Fibroblast of skin of abdomen (primary cell): ENCODE results near the gene RGS1.

Experiments
- DNase-seq: peaks from one replicate; pipeline ENCODE4 v3.0.0-alpha.2; 2013

Gene RGS1

DNA sequence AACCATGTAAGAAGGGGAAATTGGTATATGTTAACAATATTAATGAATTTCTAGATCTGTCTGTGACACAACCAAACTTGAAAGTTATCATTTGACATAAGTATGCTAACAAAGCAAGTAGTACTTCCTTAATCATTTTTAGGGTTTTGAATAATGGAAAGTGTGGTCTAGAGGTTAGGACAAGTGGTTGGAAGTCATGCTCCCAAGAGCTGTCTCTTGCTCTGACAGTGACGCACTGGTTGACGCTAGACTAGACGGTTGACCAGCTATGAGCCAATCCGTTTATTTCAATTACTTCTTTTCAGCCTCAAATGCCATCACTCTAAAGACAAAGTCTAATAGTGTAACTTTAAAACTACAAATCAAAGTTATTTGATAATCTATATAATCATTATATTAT lies 20.7 kb upstream of the RGS1 start:
- no peak for DNase-seq

DNA sequence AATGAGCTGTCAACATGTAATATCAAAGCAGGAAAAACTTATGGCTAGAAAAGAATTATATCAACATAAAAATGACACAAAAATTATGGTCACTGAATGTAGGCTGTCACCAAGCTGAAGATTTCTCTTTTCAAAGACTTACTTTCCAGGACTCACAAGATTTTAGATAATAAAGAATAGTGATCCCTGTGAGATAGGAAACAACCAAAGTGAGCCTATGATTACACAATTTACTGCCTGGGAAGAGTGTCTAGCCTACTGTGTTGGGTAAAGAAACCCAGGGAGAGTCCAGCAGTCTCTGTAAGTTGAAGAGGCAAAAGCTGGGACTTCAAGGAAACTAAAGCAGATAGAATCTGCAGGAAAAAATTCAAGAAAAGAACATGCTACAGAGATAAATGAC lies 20.2 kb upstream of the RGS1 start:
- DNase-seq, result no peak

DNA sequence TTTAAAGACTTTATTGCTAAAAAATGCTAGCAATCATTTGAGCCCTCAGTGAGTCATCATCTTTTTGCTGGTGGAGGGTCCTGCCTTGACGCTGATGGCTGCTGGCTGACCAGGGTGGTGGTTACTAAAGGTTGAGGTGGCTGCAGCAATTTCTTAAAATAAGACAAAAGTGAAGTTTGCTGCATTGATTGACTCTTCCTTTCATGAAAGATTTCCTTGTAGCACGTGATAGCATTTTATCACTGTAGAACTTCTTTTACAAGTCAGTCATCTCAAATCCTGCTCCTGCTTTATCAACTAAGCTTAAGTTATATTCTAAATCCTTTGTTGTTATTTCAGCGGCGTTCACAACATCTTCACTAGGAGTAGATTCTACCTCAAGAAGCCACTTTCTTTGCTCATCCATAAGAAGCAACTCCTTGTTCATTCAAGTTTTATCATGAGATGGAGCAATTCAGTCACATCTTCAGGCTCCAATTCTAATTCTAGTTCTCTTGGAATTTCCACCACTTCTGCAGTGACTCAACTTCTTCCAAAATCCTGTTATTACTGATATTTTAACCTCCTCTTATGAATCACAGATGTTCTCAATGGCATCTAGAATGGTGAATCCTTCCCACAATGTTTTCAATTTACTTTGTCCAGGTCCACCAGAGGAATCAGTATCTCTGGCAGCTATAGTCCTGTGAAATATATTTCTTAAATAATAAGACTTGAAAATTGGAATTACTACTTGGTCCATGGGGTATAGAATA lies 17.6 kb upstream of the RGS1 start:
- DNase-seq, result peak; percentile 65

DNA sequence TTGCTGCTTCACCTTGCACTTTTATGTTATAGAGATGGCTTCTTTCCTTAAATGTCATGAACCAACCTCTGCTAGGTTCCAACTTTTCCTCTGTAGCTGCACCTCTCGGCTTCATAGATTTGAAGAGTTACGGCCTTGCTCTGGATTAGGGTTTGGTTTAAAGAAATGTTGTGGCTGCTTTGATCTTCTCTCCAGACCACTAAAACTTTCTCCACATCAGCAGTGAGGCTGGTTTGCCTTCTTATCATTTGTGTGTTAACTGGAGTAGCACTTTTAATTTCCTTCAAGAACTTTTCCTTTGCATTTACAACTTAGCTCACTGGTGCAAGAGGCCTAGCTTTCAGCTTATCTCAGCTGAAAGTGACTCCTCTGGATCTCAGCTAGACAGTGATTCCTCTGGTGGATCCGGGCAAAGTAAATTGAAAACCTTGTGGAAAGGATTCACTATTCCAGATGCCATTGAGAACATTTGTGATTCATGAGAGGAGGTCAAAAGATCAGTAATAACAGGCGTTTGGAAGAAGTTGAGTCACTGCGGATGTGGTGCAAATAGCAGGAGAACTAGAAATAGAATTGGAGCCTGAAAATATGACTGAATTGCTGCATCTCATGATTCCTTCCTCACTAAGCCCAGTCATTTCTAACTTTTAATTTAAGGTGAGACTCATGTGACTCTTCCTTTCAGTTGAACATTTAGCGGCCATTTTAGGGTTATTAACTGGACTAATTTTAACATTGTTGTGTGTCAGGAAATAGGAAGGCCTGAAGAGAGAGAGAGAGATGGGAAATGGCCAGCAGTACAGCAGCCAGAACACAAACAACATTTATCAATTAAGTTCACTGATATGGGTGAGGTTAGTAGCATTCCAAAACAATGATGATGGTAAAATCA lies 16.2 kb upstream of the RGS1 start:
- peak; percentile 96 for DNase-seq

DNA sequence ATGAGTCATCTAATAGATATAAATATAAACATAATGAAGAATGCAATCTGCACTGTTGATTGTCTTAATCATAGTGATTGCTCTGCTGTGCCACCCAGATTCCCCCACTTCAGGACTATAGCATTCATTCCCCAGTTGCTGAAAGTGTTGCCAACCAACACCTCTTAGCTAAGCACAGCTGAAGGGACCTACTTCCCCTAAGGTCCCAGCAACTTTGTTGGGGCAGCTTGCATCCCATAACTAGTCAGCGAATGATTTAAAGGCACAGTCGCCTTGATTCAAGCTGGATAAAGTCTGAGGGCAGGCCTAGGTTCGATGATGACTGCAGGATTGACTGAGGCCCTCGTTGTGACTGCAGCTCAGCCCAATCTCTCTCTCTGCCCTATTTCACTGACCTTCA lies 14.3 kb upstream of the RGS1 start:
- DNase-seq, result no peak

DNA sequence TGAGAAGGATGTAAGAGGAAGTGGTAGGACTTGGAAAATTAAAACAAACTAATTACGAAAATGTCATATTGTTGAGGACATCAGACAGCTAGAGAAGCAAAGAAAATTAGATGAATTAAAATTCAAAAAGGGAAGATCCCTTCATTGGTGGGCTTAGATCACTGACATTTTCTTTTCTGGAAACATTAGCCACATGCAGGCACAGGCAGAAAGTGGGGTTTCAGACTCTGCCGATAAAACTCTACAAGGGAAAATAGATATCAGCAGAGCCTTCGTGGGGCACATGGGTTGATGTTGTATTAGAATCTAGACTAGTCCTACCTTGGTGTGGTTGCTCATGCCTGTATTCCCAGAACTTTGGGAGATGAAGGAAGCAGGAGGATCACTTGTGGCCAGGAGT lies 12.4 kb upstream of the RGS1 start:
- DNase-seq, result no peak

DNA sequence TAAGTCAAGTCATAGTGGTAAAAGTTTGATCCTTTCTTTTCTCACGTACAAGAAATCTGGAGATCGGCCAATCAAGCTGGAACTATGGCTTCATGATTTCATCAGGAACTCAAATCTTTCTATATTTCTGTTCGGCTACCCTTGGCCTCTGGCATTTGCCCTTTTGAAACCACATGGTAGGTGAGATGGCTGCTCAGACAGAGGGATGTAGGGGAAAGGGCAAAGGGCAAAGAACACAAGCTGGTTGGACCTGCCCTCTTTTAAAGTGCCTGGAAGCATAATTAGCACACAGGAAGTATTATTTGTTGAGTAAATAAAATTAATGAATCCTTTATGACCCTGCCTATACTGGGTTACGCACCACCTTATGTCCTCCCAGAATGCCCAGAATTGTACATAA lies 11.5 kb upstream of the RGS1 start:
- no peak for DNase-seq

DNA sequence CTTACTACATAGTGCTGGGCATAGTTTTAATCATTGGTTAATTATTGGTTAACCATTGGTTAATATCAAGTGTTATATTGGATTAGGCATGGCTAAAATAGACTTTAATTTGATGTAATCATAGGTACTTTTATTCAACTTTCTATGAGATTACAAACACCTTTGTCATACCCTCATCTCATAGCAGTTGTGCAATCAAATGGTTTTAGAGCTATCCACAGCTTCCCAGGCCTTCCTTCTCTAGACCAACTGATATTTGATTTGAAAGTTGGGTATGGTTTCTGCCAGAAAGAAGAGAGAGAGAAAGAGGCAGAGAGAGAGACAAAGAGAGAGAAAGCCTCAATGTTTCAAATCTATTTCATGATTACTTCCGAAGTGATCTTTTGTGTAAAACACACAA lies 9.6 kb upstream of the RGS1 start:
- DNase-seq, result no peak

DNA sequence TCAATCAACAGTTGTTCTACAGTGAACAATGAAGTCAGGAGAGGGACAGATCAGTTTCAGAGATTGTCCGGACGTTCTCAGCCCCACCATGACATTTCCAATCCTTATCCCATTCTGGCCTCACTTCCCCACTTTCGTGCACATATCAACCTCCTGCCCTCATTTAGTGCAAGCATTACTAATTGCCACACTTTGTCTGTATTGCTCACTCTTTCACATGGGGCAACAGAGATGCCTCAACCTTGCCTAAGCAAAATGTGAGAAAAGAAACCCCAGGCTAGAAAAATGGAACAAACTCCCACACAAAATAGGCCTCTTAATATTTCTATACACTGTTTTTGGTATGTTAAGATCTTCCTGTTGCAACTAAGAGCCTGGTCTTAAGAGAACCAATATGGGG lies 8.9 kb upstream of the RGS1 start:
- DNase-seq, result no peak

DNA sequence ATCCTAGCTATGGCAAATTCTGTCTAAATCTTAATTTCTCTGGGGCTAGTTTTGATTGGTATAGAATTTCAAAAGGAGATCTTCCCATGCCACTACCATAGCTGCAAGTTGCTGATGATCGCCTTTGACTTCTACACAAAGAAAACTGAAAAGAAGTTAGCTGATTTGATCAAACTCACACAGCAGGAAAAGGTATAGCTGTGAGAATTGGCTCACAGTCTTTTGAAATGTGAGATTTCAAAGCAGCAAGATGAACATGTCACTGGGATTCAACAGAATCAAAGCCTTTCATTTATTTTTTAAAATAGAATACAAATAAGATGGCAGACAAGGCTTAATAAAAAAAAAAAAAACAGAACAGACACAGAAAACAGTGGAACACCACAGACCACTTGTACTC lies 7.5 kb upstream of the RGS1 start:
- DNase-seq, result no peak

DNA sequence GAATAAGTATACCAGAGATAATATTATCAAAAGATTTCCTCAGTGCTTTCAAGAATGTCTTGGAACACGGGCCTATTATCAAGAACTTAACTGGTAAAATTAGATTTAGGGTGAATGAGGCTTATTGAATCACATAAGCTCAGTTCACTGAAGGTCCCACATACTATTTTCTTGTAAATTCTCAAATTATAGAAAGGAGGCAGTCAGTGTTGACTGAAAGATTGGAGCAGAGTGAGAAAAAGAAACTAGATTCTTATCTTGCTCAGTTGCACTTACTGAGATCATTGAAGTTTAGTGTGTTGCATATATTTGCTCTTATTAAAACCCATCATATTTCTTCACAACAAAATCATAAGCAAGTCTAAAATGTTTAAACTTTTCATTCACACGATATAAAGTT lies 3.9 kb upstream of the RGS1 start:
- no peak for DNase-seq

DNA sequence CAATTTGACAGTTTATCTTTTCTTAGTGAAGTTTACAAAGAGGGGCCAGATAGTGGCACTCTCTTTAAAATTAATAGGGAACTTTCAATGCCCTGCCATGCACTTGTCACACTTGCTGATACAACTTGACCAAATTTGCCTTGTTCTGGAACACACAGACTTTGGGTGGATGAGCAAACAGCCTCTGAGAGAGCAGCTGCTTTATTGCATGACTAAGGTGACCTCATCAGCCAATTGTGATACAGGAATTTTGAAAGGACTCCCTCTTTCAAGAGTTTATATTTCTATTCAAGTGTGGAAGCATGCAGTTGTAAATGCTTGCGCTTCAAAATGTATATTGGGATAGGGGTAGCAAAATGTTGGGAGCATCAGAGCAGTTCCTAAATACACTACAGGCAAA lies 2.1 kb upstream of the RGS1 start:
- peak; percentile 40 for DNase-seq

DNA sequence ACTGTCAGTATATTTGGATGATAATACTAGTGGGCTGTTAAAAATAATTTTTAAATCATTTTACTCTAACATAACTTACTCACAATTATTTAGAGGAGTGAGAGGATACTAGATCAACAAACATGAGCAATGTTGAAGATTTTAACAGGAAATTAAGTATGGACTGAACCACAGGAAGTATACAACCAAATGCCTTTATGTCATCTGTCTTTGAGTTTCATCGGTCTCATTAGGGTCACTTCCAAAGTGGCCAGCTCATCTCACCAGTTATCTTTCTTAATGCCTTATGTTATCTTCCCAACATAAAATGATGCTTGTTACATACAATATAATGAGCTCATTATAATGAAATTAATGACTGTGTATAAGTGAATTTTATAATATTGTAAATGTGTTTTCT lies 1.5 kb upstream of the RGS1 start:
- DNase-seq, result no peak

DNA sequence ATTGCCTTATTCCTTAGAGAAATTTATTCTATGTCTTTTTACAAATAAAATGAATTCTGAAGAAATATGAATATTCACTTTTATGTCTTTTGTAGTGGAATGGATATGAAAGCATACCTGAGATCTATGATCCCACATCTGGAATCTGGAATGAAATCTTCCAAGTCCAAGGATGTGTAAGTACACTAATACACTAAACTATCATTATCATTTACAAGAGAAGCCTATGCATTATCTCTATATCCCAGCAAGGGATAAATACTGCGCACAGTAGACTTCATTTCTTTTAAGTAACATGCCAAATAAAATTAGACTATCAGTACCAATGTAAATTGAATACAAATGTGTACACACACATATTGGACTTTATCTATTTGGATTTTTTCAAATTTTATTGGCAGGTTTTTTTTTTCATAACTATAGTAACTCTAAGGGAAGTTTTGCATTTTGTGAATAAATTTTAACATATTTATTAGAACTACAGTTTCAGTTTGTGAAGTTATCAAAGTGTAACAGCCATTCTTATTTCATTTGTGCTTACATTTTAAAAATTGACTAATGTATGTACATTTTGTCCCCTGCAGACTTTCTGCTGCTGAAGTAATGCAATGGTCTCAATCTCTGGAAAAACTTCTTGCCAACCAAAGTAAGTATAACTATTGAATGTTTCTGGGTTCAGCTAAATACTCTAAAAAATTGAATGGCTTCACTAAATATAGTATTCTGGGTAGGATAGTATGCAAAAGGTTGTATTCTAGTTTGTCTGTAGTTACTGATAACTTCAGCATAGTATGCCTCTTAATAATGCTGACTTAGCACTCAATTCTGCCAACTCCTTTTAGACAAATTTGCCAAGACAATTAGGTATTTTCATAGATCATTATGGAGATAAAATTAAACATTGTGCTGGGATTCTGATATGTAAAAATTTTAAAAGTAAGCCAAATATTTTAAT lies 894 bp downstream of the RGS1 start:
- no peak for DNase-seq

DNA sequence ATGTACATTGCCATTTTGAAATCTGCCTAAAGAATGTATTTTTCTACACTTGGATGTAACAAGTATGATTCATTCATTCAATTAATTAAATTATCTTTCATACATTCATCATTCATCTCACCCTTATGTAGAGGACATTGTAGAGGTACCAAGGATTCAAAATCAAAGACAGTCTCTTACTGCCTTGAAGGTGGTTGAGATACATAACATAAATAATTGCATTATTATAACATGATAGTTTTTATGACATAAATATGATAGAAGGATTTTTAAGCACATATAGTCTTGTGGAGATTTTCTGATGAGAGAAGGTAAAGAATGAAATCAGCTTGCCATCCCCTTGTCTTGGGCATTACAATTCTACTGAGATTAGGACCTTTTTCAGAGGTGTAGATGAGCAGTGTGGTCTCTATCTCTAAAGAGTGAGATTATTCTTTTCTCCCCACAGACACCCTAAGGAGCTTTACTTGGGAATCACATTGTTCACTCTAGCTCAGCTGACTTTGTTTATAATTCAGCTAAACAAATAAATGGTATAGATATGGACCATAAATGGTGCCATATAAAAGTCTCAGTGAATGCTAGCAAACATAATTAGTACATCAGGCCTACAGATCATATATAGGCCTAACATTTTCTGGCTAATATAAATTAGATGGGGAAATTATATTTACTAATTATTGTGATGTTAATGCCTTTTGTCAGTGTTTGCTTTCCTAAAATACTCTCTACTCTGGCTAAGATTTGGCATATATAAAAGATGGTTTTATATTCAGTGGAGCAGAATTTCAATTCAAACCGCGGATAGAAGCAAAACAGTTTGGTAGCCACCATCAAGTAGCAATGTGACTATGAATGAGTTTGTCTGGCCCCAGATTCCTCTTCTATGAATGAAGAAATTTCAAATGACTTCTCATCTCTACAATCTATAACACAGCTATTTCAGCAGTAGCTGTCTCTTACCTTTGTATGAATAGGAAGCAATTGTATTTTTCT lies 1.9 kb downstream of the RGS1 start:
- no peak for DNase-seq

DNA sequence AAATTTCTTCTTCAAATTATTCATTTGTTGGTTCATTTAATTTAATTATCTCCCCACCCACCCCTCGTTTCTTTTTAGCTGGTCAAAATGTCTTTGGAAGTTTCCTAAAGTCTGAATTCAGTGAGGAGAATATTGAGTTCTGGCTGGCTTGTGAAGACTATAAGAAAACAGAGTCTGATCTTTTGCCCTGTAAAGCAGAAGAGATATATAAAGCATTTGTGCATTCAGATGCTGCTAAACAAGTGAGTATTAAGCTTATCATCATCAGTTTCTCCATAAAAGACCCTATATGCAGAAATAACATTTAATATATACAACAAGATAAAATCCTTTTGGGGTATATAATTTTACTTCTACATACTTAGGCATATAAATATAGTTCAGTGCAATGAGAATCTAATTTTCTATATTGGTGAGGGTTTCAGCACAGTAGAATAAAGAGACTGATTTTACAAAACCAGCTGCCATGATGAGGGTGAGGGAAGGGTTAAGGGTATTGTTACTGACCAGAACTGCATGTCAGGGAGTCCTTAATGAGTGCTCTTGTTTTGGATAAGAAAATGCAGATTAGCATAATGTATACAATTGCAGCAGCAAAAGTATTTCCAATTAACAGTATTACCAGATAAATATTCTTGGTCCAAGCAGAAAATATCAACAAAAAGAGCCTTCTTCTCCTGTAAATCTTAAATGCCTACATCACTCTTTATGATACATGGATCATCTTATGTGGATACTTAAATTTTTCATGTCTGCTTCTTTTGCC lies 2.8 kb downstream of the RGS1 start:
- no peak for DNase-seq

DNA sequence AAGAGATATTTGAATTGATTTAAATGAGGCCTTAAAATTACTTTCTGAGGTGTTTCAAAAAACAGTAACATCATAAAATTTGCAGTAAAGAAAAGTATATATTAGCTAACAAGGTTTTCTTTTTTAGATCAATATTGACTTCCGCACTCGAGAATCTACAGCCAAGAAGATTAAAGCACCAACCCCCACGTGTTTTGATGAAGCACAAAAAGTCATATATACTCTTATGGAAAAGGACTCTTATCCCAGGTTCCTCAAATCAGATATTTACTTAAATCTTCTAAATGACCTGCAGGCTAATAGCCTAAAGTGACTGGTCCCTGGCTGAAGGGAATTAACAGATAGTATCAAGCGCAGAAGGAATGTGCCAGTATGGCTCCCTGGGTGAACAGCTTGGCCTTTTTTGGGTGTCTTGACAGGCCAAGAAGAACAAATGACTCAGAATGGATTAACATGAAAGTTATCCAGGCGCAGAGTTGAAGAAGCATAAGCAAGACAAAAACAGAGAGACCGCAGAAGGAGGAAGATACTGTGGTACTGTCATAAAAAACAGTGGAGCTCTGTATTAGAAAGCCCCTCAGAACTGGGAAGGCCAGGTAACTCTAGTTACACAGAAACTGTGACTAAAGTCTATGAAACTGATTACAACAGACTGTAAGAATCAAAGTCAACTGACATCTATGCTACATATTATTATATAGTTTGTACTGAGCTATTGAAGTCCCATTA lies 3.6 kb downstream of the RGS1 start:
- peak; percentile 25 for DNase-seq

DNA sequence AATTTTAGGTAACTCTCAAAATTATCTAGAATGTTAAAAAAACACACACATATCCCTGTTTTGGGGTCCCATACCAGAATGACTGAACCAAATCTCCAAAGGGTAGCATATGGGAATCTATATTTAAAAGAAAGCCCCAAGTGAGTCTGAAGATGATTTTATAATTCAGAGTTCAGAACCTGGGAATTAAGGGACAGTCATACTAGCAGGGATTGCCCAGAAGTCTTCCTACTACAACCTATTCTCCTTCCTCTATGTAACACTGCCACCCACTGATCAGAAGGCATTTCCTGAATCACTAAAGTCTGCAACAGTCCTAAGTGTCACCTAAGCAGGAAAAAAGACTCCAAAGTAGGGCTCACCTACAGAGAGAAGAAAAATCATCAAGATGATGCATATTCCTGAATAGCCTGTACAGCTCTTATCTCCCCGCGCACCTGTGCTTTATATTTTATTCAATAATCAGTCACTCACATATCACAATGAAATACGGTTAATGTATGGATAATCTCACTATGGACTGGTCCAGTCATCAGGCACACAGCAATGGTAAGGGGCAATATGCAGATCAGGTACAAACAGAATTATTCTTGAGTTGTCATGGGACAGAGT lies 4.9 kb downstream of the RGS1 start:
- DNase-seq, result peak; percentile 63

DNA sequence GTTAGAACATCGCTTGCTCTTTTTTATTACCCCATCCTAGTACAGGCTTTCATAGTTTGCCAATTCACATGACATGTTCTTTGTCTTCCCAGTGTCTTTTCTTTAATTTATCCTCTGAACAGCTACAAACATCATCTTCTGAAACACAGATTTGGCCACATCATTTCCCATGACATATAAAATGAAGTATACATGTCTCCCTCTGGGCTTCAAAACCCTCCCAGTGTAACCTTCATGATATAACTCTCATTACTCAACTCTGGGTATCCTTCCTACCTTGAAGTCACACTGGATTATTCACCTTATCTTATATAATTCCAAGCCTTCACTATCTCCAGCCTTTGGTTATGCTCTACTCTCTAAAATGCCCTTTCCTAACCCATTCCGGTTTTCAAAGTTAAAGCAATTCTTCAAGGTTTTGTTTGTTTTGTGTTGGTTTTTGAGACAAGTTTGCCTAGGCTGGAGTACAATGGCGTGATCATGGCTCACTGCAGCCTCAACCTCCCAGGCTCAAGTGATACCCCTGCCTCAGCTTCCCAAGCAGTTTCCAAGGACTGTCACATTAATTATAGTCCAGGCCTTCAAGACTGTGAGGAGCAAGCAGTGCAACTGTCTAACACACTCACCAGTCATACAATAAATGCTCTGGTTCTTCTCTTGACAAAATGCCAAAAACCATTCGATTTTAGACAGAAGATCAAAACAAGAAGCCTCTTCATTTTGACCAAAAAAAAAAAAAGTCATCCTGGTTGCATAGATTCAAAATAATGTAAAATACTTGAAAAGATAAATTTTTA lies 5.8 kb downstream of the RGS1 start:
- no peak for DNase-seq
